Measurements from ENCODE around the gene LRRC36. TPM values are rescaled to one million over a fixed set of nuclear protein-coding genes. Genes with fewer than 3 reads are reported as not detected.

LRRC36 gene
- total RNA-seq, 2 donors from 2014 or later = 1.6 TPM; not detected in 1

- Mint-ChIP-seq H3K9me3 (no peaks in the 10 kb centered on the region), H3K4me1 (peaks cover 13% of the 10 kb centered on the region), H3K27me3 (peaks cover 6% of the 10 kb centered on the region), H3K36me3 (ENCODE audit: low read depth) (no peaks in the 10 kb centered on the region), H3K4me3 (no peak overlapping the region), H3K27ac (no peak overlapping the region)
- ATAC-seq (replicated peaks) = no peak
These were observed 21.2 kb upstream of the LRRC36 start for GRCh38 chr16:67305216-67306071.

- Mint-ChIP-seq H3K27me3 (peaks cover 3% of the 10 kb centered on the region), H3K4me1 (peaks cover 32% of the 10 kb centered on the region), H3K36me3 (ENCODE audit: low read depth) (no peaks in the 10 kb centered on the region), H3K27ac (peak overlapping the region; percentile 95), H3K9me3 (no peaks in the 10 kb centered on the region), H3K4me3 (peak overlapping the region; percentile 53)
- no peak for ATAC-seq (replicated peaks)
These were observed 16.1 kb upstream of the LRRC36 start for GRCh38 chr16:67310561-67310960.

GRCh38 chr16:67311607-67312488 is 14.8 kb upstream of the LRRC36 start:
- Mint-ChIP-seq H3K27me3 (peaks cover 3% of the 10 kb centered on the region), H3K9me3 (no peaks in the 10 kb centered on the region), H3K27ac (peak overlapping the region; percentile 95), H3K36me3 (ENCODE audit: low read depth) (no peaks in the 10 kb centered on the region), H3K4me3 (peak overlapping the region; percentile 53), H3K4me1 (peaks cover 32% of the 10 kb centered on the region)
- peak; percentile 97 for ATAC-seq (replicated peaks)

GRCh38 chr16:67312719-67313118 is 13.9 kb upstream of the LRRC36 start:
- Mint-ChIP-seq H3K4me1 (peaks cover 32% of the 10 kb centered on the region), H3K4me3 (peak overlapping the region; percentile 53), H3K9me3 (no peaks in the 10 kb centered on the region), H3K36me3 (ENCODE audit: low read depth) (no peaks in the 10 kb centered on the region), H3K27me3 (peaks cover 3% of the 10 kb centered on the region), H3K27ac (peak overlapping the region; percentile 95)
- no peak for ATAC-seq (replicated peaks)

- no peak for ATAC-seq (replicated peaks)
These were observed 8.8 kb upstream of the LRRC36 start for GRCh38 chr16:67317853-67318252.

GRCh38 chr16:67326115-67326471 is 522 bp upstream of the LRRC36 start:
- Mint-ChIP-seq H3K36me3 (ENCODE audit: low read depth) (no peaks in the 10 kb centered on the region), H3K4me3 (peak overlapping the region; percentile 71), H3K4me1 (peaks cover 4% of the 10 kb centered on the region), H3K27ac (peak overlapping the region; percentile 64), H3K9me3 (no peaks in the 10 kb centered on the region), H3K27me3 (peaks cover 37% of the 10 kb centered on the region)
- ATAC-seq (replicated peaks) = no peak

More at GRCh38 chr16:67317853-67318252, 8.8 kb upstream of the LRRC36 start:
- no peak overlapping the region for H3K27ac Mint-ChIP-seq
- H3K9me3 Mint-ChIP-seq = no peaks in the 10 kb centered on the region
- H3K27me3 Mint-ChIP-seq = peaks cover 31% of the 10 kb centered on the region
- no peaks in the 10 kb centered on the region for H3K36me3 Mint-ChIP-seq (ENCODE audit: low read depth)
- no peak overlapping the region for H3K4me3 Mint-ChIP-seq
- H3K4me1 Mint-ChIP-seq = no peaks in the 10 kb centered on the region

GRCh38 chr16:67327743-67328142 is 1.1 kb downstream of the LRRC36 start:
- Mint-ChIP-seq H3K36me3 (ENCODE audit: low read depth) (no peaks in the 10 kb centered on the region), H3K4me1 (peaks cover 4% of the 10 kb centered on the region), H3K9me3 (no peaks in the 10 kb centered on the region), H3K27ac (no peak overlapping the region), H3K27me3 (peaks cover 27% of the 10 kb centered on the region), H3K4me3 (no peak overlapping the region)
- no peak for ATAC-seq (replicated peaks)

- Mint-ChIP-seq H3K27me3 (peaks cover 11% of the 10 kb centered on the region), H3K9me3 (no peaks in the 10 kb centered on the region), H3K4me3 (no peak overlapping the region), H3K36me3 (ENCODE audit: low read depth) (no peaks in the 10 kb centered on the region), H3K4me1 (peaks cover 4% of the 10 kb centered on the region), H3K27ac (no peak overlapping the region)
- no peak for ATAC-seq (replicated peaks)
These were observed 3.3 kb downstream of the LRRC36 start for GRCh38 chr16:67329901-67330300.

GRCh38 chr16:67333315-67333714 is 6.7 kb downstream of the LRRC36 start:
- Mint-ChIP-seq H3K9me3 (peaks cover 4% of the 10 kb centered on the region), H3K27ac (no peak overlapping the region), H3K36me3 (ENCODE audit: low read depth) (no peaks in the 10 kb centered on the region), H3K4me3 (no peak overlapping the region), H3K27me3 (no peaks in the 10 kb centered on the region), H3K4me1 (no peaks in the 10 kb centered on the region)
- ATAC-seq (replicated peaks) = no peak

- Mint-ChIP-seq H3K27me3 (no peaks in the 10 kb centered on the region), H3K4me1 (no peaks in the 10 kb centered on the region), H3K9me3 (peaks cover 4% of the 10 kb centered on the region), H3K4me3 (no peak overlapping the region), H3K36me3 (ENCODE audit: low read depth) (no peaks in the 10 kb centered on the region), H3K27ac (no peak overlapping the region)
- no peak for ATAC-seq (replicated peaks)
These were observed 9.5 kb downstream of the LRRC36 start for GRCh38 chr16:67336116-67336515.

- peaks cover 4% of the 10 kb centered on the region for H3K9me3 Mint-ChIP-seq
- no peaks in the 10 kb centered on the region for H3K4me1 Mint-ChIP-seq
- H3K4me3 Mint-ChIP-seq = no peak overlapping the region
- no peaks in the 10 kb centered on the region for H3K27me3 Mint-ChIP-seq
- H3K36me3 Mint-ChIP-seq (ENCODE audit: low read depth) = no peaks in the 10 kb centered on the region
- ATAC-seq (replicated peaks) = no peak
- no peak overlapping the region for H3K27ac Mint-ChIP-seq
These were observed 10.0 kb downstream of the LRRC36 start for GRCh38 chr16:67336648-67337047.

- Mint-ChIP-seq H3K27ac (no peak overlapping the region), H3K36me3 (ENCODE audit: low read depth) (no peaks in the 10 kb centered on the region), H3K4me1 (no peaks in the 10 kb centered on the region), H3K9me3 (peaks cover 4% of the 10 kb centered on the region), H3K4me3 (no peak overlapping the region), H3K27me3 (no peaks in the 10 kb centered on the region)
- ATAC-seq (replicated peaks) = no peak
These were observed 12.8 kb downstream of the LRRC36 start for GRCh38 chr16:67339453-67339852.

GRCh38 chr16:67341250-67341649 is 14.6 kb downstream of the LRRC36 start:
- no peaks in the 10 kb centered on the region for H3K27me3 Mint-ChIP-seq
- H3K4me1 Mint-ChIP-seq = no peaks in the 10 kb centered on the region
- no peak overlapping the region for H3K27ac Mint-ChIP-seq
- H3K9me3 Mint-ChIP-seq = no peaks in the 10 kb centered on the region
- H3K4me3 Mint-ChIP-seq = no peak overlapping the region
- H3K36me3 Mint-ChIP-seq (ENCODE audit: low read depth) = no peaks in the 10 kb centered on the region
- no peak for ATAC-seq (replicated peaks)

- Mint-ChIP-seq H3K27ac (no peak overlapping the region), H3K4me1 (no peaks in the 10 kb centered on the region), H3K4me3 (no peak overlapping the region), H3K9me3 (no peaks in the 10 kb centered on the region), H3K36me3 (ENCODE audit: low read depth) (no peaks in the 10 kb centered on the region), H3K27me3 (no peaks in the 10 kb centered on the region)
- ATAC-seq (replicated peaks) = no peak
These were observed 16.0 kb downstream of the LRRC36 start for GRCh38 chr16:67342616-67343015.

GRCh38 chr16:67345401-67345800 is 18.8 kb downstream of the LRRC36 start:
- no peaks in the 10 kb centered on the region for H3K36me3 Mint-ChIP-seq (ENCODE audit: low read depth)

More at GRCh38 chr16:67345401-67345800, 18.8 kb downstream of the LRRC36 start:
- Mint-ChIP-seq H3K4me1 (no peaks in the 10 kb centered on the region), H3K4me3 (no peak overlapping the region), H3K9me3 (no peaks in the 10 kb centered on the region), H3K27me3 (no peaks in the 10 kb centered on the region), H3K27ac (no peak overlapping the region)
- no peak for ATAC-seq (replicated peaks)

Measured in activated T-helper 17 cell treated with anti-CD3 and anti-CD28 coated beads, Interleukin-2, amount 50 U/mL, for 72 hours (primary cell).